Hematopoietic multipotent progenitor cell treated with erythropoietin and hydrocortisone succinate and interleukin-3 and kit ligand, for 8 days (in vitro differentiated cells): Measurements from ENCODE around the gene ANP32A.

ENCODE experiments used
- DNase-seq: peaks from one replicate; pipeline ENCODE4 v3.0.0-alpha.2; 2015

Gene ANP32A

DNA sequence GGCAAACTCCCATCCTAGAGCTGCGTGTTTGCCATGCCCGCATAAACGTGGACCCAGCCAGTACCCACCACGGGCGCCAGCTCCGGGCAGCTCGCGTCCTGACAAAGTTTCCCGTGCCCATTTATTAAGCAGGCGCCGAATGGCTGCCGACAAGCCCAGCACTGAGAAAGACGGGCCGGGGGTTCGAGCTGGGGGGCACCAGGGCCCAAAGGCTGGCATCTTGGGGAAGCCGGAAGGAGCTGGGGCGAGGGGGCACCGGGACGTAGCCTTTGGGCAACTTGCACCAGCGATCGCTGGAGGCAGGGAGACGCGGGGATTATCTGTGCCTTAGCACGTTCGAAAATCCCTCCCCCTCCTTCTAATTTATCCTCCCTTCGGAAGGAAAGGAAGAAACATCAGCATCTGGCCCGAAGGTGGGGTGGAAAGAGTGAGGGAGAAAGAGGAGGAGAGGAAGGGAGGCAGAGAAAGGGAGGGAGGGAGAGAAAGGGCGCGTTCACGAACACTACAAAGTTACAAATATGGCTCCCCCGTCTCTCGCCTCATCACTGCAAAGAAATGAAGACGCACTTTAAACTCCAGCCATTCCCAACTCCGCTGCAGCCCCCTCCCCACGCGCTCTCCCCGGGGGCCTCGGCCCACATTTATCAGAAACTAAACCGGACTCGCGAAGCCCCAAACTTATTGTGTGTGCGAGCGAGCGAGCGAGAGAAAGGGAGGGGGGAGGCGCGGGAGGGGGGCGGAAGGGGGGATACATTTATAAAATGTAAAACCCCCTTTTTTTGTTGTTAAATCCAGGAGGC, 1.0 kb downstream of the ANP32A start:
- DNase-seq: peak; percentile 87

DNA sequence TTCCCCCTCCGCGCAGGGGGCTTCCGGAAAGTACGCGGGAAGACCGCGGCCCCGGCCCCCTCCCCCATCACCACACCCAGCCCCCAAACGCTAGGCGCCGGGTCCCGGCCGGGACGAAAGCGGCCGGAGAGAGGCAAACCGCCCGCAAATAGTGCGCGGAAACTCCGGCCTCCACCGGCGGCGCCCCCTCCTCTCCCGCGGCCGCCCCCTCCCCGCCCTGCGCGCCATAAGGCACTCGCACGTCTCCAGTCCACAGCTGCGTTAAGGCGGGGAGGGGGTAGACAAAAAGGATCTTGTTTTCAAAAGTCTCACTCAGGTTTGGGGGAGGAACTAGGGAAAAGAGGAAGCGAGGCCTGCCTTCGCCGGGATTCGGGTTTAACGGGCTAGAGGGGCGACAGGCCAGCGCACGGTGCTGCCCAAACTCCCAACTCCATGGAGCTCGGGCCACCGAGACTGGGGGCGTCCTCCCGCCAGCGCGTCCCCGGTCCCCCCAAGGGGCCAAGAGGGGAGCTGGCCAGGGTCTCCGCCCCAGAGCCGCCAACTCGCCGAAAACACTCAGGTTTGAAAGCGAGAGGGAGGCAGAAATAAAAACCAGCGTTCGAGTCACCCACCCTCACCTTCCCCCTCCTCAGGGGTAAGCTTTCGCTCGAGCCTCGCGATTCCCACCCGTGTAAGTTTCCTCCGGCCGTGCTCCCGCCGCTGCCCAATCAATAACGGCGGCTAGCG, 1.8 kb downstream of the ANP32A start:
- peak; percentile 59 for DNase-seq

DNA sequence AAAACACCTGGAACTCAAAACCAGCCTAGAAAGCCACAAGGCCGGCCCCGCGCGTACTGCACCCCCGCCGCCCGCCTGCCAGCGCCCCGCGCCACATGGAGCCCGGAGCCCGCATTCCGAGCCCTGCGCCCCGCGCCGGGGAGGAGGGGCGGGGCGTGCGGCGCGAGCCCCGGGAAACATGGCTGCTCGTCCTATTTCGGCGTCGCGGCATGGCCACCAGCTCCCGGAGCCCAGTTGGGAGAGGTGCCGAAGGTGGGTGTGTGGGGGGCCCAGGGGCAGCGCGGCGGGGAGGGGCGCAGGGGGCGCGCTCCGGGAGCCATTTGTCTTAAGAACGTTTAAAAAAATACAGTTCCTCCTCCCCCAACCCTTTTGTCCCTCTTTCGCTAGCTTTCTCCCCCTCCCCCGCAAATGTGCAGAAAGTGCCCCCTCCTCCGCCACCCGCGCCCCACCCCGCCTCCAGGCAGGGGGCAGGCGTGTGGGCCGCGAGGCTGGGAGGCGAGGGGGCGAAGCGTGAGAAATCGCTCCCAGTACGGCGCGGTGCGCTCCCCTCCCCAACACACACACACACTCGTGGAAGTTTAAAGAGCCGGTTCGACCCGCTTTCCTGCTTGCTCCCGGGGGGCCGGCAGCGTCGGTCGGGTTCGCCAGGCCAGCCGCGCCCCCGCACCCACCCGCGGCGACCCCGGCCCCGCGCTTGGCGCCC, 2.5 kb downstream of the ANP32A start:
- peak; percentile 75 for DNase-seq

DNA sequence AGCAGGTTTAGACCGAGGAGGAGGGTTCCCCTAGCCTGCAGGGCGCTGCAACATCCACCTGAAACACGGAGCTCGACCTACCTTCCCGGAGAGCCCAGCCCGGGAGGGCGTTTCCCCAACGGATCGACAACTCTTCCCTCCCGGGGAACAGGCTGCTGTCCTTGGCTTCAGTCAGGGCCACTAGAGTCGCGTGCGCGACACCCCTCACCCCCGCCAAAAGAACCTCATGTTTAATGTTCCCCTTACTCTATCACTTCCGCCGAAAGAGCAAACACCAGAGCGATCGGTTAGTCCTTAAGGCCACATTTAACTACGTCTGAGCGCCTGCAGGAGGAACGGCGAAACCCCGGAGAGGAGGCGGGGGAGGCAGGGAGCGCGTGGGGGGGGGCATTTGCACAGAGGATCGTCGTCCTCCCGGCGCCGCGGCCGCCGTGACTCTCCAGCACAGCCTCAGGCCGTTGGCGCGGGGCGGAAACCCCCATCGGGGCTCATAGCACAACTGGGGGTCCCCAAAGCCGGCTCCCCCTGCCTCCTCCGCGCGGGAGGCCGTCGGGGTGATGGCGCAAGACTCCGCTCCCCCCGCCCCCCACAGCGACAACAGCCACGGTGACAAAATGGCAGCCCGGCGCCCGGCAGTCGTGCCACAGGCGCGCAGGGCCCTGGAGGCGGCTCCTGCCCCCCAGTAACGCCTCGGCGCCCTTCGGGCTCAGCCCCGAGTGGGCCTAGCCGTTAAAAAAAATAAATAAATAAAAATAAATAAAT, 3.2 kb downstream of the ANP32A start:
- DNase-seq: peak; percentile 64

DNA sequence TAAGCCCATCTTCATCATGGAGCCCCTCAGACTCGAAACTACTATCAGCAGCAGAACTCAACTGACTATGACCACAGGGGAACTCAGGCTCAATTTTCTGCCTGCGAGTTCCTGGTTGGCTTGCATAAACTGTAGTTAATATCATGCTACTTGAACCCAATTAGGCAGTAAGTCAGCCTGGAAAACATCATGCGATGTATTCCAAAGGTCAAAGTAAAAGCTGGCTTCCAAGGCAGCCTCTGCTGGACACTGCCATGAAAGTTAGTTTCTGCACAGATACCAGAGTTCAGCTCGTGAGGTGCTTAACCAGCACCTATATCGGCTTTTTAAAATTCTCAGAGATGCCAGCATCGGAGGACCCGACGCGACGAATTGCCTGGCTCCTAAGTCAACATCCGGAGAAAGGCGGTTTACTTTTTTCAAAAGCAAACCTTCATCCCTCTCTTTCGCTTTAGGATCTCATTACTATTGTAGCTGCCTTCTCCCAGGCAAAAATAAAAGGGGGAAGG, 3.8 kb downstream of the ANP32A start:
- peak; percentile 44 for DNase-seq

DNA sequence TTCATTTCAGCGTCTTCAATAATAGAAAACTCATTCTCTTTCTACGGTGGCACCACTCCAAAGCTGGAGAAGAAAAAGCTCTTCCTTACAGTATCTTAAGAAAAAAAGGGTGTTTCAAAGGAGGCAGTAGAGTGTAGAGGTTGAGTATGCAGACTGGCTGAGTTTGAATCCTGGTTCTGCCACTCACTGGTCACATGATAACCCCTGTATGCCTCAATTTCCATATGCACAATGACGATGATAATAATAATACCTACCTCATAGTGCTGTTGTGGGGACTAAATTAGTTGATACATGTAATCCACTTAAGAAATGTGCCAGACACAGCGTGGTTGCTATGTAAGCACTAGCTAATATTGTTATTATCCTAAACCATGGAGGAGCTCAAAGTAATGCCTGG, 4.5 kb downstream of the ANP32A start:
- DNase-seq: no peak

DNA sequence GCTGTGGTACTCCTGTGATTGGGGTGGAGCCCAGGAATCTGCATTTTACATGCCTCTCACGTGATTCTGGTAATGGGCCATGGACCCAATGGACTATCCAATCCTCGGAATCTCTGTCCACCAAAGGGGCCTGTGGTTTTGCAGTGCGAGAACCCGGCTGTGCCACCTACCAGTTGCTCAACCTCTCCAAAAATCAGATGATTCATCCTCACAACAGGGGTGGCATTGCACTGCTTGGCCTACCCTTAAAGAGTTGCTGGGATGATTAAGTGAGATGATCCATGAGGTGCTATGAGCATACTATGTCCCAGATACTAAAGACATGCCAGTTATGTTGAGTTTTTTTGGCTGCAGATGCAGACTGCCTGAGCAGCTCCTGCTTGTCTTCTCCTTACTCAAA, 5.1 kb downstream of the ANP32A start:
- DNase-seq: peak; percentile 42

DNA sequence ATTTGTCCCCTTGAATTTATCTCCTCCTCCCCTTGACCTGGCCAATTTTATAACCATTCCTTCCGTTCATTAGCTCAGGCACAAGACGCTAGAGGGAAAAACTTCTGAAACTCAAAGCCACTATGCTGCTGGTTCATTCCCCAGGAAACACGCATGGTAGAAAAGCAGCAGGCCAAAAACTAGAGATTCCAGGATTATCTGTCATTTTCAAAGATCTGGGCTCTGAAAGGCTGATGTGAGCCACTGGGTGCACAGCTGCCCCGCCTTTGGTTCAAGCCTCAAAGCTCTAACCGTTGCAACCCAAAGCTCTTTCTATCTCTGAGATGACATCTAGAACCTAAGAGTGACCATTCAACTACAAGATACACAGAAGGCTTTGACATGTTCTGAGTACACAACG, 6.1 kb downstream of the ANP32A start:
- DNase-seq: no peak

DNA sequence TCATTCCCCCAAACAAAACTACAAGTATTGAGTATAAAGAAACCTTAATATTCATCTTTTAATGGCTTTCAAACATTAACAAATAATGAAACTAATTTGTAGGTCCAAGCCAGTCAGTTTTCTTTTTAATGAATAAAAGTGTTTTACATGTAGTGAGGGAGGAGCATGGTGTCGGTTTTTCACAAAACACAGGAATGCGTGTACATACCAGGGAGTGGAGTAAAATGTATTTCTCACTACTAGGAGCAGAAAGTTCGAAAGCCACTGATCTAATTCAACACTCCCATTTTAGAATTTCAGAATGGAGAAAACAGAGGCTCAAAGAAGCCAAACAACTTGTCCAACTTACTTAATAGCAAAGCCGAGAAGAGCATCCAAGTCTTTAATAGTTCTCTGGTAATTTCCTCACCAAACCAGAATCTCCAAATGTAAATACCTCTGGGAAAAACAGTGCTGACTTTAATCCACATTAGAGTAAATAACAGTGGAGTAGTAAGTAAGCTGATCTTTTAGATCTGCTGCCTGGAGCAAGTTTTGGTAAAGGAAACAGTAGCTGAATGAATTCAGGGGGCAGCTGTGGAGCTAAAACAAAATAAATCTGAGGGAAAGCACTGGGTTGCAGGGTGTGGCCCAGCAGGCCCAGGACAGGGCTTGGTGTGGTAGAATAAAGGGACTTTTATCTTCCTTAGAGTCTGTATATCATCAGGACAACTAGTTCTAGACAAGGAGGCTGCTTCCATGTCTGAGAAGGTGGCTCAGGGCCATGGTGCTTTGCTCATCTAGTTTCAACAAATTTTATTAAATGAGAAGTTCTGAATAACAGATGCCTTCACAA, 7.9 kb downstream of the ANP32A start:
- DNase-seq: no peak

DNA sequence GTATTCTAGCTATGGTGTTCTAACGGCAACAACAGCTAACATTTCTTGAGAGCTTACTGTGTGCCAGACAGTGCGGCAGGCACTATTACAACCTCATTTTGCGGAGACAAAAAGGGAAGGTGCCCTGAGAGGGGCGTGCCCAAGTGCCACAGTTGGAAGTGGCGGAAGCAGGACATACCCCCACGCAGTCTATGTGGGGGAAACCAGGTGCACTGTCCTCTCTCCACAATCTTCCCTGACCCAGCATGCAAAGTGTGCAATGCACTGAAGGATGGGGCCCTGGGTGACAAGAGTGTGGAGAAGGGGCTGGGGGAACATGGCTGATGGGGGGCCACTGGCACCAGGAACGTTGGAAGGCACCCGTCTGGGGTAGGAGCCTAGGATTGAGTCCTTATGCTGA, 8.6 kb downstream of the ANP32A start:
- DNase-seq: no peak

DNA sequence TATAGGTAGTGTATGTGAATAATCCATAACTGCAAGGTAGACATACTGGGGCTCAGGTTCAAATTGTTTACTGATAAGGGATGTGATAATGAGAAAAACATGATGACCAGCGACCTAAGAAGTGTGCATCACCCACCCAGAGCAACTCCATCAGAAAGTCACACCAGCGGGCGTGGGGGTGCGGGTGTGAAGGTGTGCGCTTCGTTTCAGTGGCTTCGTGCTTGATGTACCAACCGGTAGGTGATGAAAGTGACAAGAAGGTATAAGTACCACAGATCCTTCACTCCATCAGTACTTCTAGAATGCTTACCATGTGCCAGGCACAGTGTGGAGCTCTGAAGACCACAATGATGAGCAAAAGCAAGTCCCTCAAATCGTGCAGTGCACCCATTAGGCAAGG, 11.2 kb downstream of the ANP32A start:
- no peak for DNase-seq

DNA sequence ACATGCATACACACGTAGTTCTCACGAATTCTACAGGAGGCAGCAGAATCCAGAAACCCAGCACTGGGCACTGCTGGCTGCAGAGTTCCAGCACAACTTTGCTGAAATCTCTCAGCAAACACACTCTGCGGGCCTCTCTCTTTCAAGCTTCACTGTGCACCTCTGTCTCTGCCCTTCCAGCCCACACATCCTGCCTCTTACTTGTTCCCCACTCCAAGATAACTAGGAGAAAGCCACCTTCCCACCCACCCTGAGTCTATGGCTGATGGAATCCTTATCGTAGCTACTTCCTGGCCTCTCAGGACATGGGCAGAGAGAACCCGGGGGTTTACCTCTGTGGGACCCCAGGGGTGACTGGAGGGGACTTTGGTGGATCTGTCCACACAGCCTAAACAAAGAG, 11.9 kb downstream of the ANP32A start:
- no peak for DNase-seq

DNA sequence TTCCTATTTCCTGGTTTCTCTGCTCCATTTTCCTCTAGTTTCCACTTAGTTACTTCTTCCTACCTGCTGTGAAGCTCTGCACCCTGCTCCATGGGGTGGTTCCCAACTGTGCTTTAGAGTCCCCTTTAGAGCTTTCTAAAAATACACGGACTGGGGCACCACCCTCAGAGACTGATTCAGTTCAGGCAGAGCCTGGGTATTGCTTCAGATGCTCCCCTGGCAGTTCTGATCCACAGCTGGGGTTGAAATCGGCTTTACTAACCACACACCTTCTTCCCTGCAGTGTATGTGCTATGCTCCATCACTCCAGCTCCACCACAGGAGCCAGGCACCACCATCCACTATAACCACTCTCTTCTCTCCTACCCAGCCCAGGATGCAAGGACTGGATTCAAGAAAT, 12.6 kb downstream of the ANP32A start:
- no peak for DNase-seq

DNA sequence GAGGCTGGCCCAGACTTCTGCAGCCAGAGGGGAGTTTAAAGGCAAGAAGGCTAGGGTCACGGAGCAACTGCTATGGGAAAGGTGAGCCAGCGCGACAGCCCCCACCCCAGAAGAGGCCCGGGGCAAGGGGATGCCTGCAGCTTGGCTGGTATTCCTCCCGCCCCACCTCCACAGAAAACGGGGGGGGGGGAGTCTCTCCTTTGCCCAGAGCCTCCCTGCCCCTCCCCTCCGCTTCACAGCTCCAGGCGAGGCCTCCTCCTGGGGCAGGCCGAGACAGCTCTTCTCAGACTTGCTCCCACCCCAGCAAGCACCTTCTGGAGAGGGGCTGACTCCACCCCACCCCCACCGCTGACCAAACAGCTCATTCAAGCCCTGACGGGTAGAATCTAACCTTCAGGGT, 13.4 kb downstream of the ANP32A start:
- DNase-seq: no peak

DNA sequence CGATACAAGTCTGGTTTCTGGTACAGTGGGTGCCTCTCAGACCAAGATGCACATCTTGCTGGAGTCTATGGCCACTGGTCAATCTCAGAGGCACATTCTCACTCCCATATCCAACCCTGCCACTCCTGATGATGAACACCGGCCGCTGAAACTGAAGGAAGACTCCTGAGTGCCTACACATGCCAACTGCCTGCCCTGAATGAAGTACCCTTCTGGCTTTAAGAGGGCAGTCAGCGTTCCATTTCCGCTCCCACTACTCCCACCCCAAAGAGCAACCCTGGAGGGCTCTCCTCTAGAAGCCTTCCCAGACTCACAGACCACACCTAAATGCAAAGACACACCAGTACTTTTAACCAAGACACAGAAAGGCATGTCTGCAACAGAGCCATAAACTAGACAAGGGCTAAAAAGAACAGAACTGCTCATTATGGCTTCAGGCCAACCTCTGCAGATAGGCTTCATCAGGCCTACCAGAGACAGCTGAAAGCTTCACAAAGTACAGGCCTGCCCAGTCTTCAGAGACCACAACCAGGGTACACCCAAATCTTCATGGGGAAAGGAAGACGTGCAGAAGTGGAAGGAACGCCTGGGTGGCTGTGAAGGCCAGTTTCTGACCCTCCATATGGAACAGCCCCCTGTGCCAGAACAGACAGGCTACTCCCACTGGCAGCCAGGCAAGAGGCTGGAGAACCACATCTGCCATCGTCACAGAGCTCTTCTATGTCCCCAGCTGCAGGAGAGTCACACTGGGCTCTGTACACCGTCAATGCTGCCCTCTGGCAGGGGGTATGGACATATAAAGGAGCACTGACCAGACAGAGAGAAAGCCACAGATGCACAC, 14.3 kb downstream of the ANP32A start:
- DNase-seq: peak; percentile 61

DNA sequence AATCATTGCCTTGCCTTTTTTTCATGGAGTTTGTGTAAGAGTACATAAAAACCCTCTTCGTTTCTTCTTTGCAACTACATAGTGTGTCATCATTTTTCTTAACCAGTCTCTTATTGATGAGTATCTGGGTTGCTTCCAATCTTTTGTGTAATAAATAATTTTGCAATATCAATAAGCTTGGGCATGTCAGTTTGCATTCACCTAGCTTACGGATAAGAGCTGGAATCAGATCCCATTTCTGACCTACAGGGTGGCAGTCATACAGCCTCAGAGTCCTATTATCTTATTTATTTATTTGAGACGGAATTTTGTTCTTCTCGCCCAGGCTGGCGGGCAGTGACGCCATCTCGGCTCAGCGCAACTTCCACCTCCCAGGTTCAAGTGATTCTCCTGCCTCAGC, 18.3 kb downstream of the ANP32A start:
- no peak for DNase-seq

DNA sequence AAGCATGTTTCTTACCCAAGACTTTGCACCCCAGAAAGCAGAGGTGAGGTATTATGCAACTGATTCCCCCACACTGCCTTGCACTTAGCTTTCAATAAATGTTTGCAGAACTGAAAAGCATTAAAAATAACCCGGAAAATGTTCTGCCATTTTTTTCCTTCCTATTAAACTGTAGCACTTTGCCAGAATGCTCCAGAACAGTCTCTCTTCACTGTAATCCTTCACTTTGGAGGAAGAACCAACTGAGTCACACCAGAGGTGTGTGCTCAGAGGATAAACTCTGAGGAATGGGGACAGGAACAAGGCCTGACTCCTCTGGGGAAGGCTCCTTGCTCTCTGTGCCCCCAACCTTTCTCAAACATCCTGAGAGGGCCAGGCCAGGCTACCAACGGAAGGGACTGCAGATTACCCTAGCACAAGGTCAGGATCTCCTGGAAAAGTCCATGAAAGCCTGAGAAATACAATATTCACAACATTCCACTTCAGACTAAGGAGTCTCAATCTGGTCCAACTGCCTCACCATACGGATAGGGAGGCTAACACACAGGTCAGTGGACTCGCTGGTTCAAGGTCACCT, 19.0 kb downstream of the ANP32A start:
- no peak for DNase-seq

DNA sequence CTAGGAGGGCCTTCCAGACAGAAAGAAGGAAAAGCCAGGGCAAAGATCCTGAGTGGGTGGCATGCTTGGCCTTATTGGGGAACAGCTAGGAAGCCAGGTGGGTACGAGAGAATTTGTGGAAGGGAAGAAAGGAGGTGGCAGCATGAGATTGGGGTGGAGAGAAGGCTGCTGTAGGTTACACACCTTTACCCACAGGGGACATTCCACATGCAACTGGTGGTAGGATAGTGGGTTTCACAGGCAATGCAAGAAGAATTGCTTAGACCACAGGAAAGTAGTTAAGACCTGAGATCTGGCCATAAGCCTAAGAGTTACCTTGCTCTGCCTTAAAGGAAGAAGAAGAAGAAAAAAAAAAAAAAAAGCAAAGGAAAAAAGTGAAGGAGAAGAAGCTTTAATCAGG, 19.8 kb downstream of the ANP32A start:
- no peak for DNase-seq

DNA sequence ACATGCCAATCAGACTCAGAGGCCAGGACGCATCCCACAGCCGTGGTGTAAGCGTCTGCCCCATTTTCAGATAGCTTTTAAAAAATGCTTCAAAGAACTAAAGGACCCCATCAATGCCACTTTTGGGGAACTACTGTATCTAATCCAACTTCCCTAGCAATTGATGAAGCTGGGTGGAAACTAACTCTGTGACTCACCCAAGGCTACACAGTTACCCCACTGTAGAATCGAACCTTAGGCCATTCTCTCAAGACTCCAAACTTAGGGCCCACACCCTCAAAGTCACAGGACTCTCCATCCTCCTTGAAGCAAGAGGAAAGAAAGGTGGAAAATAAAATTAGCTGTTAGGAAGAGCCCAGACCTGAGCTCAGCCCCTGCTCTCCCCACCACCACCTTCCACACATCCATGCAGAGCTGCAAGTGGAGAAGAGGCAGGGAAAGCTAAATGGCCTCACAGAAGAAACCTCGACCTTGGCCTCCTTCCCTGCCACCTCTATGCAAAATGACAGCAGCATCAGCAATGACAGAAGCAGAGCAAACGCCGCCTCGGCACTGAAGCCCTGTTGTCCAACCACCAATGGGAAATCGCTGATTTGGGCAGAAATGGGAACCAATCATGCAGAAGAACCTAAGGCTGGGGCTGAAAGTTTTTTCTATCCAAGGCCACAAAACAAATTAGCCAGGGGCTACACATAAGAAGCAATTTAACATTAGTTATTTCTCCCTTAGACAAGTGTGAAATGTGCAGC, 22.2 kb downstream of the ANP32A start:
- no peak for DNase-seq
